H9 (cell line): ENCODE results near the gene GANAB. TPM values are rescaled to one million over a fixed set of nuclear protein-coding genes. Genes with fewer than 3 reads are reported as not detected.

Experiments
- DNase-seq: peaks from one replicate; pipeline ENCODE4 v3.0.0-alpha.2; 2017
- H2AFZ ChIP-seq: one replicate; pipeline ENCODE4 v1.6.1; 2013; ENCODE audit warnings: mild to moderate bottlenecking, low read length, control low read depth, moderate library complexity
- H2AK5ac ChIP-seq: 2 replicates; pipeline ENCODE4 v1.6.1; 2013; ENCODE audit warnings: low read length, control low read depth, mixed read lengths; ENCODE audit not compliant: insufficient read length
- H2BK120ac ChIP-seq: one replicate; pipeline ENCODE4 v1.6.1; 2013; ENCODE audit warnings: low read depth, mild to moderate bottlenecking, low read length, control low read depth, inconsistent platforms; ENCODE audit not compliant: poor library complexity, severe bottlenecking
- H2BK12ac ChIP-seq: 2 replicates; pipeline ENCODE4 v1.6.1; 2013; ENCODE audit warnings: low read length, control low read depth, mixed read lengths, low read depth; ENCODE audit not compliant: insufficient read length
- H2BK15ac ChIP-seq: 2 replicates; pipeline ENCODE4 v1.6.1; 2013; ENCODE audit warnings: low read depth, low read length, control low read depth
- H2BK20ac ChIP-seq: one replicate; pipeline ENCODE4 v1.6.1; 2013; ENCODE audit warnings: low read depth, mild to moderate bottlenecking, low read length, control low read depth, inconsistent platforms; ENCODE audit not compliant: poor library complexity, severe bottlenecking
- H2BK5ac ChIP-seq: 2 replicates; pipeline ENCODE4 v1.6.1; 2013; ENCODE audit warnings: low read length, control low read depth, mixed read lengths; ENCODE audit not compliant: insufficient read length
- H3K14ac ChIP-seq: 2 replicates; pipeline ENCODE4 v1.6.1; 2013; ENCODE audit warnings: low read length, control low read depth; ENCODE audit not compliant: insufficient read depth
- H3K18ac ChIP-seq: 2 replicates; pipeline ENCODE4 v1.6.1; 2013; ENCODE audit warnings: low read depth, mild to moderate bottlenecking, mixed read lengths, low read length, control low read depth; ENCODE audit not compliant: insufficient read length
- H3K23ac ChIP-seq: 2 replicates; pipeline ENCODE4 v1.6.1; 2013; ENCODE audit warnings: low read length, control low read depth, mixed read lengths, low read depth; ENCODE audit not compliant: insufficient read length
- H3K23me2 ChIP-seq: 2 replicates; pipeline ENCODE4 v1.6.1; 2013; ENCODE audit warnings: low read depth, mild to moderate bottlenecking, mixed read lengths, low read length, control low read depth; ENCODE audit not compliant: insufficient read length, poor library complexity, severe bottlenecking
- H3K27ac ChIP-seq: 2 replicates; pipeline ENCODE4 v1.5.1; 2013; ENCODE audit warnings: low read length, control low read depth, mixed read lengths, low read depth; ENCODE audit not compliant: insufficient read length
- H3K27me3 ChIP-seq: 2 replicates; pipeline ENCODE4 v1.6.1; 2013; ENCODE audit warnings: low read length, control low read depth, inconsistent platforms; ENCODE audit not compliant: insufficient read depth
- H3K4ac ChIP-seq: 2 replicates; pipeline ENCODE4 v1.6.1; 2013; ENCODE audit warnings: low read depth, mild to moderate bottlenecking, control low read depth, inconsistent platforms, low read length, moderate library complexity
- H3K4me1 ChIP-seq: 2 replicates; pipeline ENCODE4 v1.6.1; 2013; ENCODE audit warnings: low read length, control low read depth, inconsistent platforms; ENCODE audit not compliant: insufficient read depth
- H3K4me2 ChIP-seq: 2 replicates; pipeline ENCODE4 v1.6.1; 2013; ENCODE audit warnings: low read length, control low read depth, mixed read lengths; ENCODE audit not compliant: insufficient read length, insufficient read depth
- H3K56ac ChIP-seq: 2 replicates; pipeline ENCODE4 v1.6.1; 2013; ENCODE audit warnings: low read depth, mild to moderate bottlenecking, mixed read lengths, low read length, control low read depth; ENCODE audit not compliant: insufficient read length
- H3K79me1 ChIP-seq: 2 replicates; pipeline ENCODE4 v1.6.1; 2013; ENCODE audit warnings: low read depth, mild to moderate bottlenecking, moderate library complexity, low read length, control low read depth, inconsistent platforms; ENCODE audit not compliant: insufficient read depth, poor library complexity, severe bottlenecking
- H3K79me2 ChIP-seq: 2 replicates; pipeline ENCODE4 v1.6.1; 2013; ENCODE audit warnings: low read length, control low read depth, inconsistent platforms; ENCODE audit not compliant: insufficient read depth
- H3K9ac ChIP-seq: 2 replicates; pipeline ENCODE4 v1.6.1; 2013; ENCODE audit warnings: low read length, control low read depth, mixed read lengths; ENCODE audit not compliant: insufficient read length; ENCODE audit errors: extremely low read depth
- H3K9me3 ChIP-seq: one replicate; pipeline ENCODE4 v1.6.1; 2013; ENCODE audit warnings: low read depth, low read length, inconsistent platforms; ENCODE audit not compliant: control insufficient read depth
- H3T11ph ChIP-seq: one replicate; pipeline ENCODE4 v1.6.1; 2013; ENCODE audit warnings: mild to moderate bottlenecking, low read length, control low read depth, inconsistent platforms
- H4K20me1 ChIP-seq: one replicate; pipeline ENCODE4 v1.6.1; 2013; ENCODE audit not compliant: control insufficient read depth, insufficient read length, insufficient read depth
- H4K5ac ChIP-seq: 2 replicates; pipeline ENCODE4 v1.6.1; 2013; ENCODE audit warnings: low read depth, mild to moderate bottlenecking, mixed read lengths, low read length, control low read depth; ENCODE audit not compliant: insufficient read length
- H4K8ac ChIP-seq: replicated peaks from 2 replicates; pipeline ENCODE4 v1.6.1; 2013; ENCODE audit warnings: low read length, control low read depth, mixed read lengths, low read depth; ENCODE audit not compliant: insufficient read length
- H4K91ac ChIP-seq: 2 replicates; pipeline ENCODE4 v1.6.1; 2013; ENCODE audit warnings: low read depth, mild to moderate bottlenecking, moderate library complexity, mixed read lengths, low read length, control low read depth; ENCODE audit not compliant: insufficient read length
- H3K27ac Mint-ChIP-seq, 3 experiments: 2 replicates in 2 of 3; 3 replicates in 1 of 3; pipeline ENCODE4 v1.8.0; 2020 to 2021; ENCODE audit warnings: mixed read lengths in 3 of 3, mild to moderate bottlenecking in 1 of 3, moderate library complexity in 1 of 3
- H3K27me3 Mint-ChIP-seq: 2 replicates; pipeline ENCODE4 v1.8.0; 2021; ENCODE audit warnings: low read depth, mild to moderate bottlenecking, moderate library complexity, mixed read lengths
- H3K36me3 Mint-ChIP-seq, 3 experiments: 2 replicates in 2 of 3; 3 replicates in 1 of 3; pipeline ENCODE4 v1.8.0; 2020 to 2021; ENCODE audit warnings: low read depth in 3 of 3, mixed read lengths in 3 of 3; ENCODE audit not compliant: insufficient read depth in 1 of 3
- H3K4me1 Mint-ChIP-seq, 2 experiments: 2 replicates each; pipeline ENCODE4 v1.8.0; 2020; ENCODE audit warnings: mixed read lengths in 2 of 2
- H3K4me3 Mint-ChIP-seq, 2 experiments: 2 replicates in 1 of 2; 3 replicates in 1 of 2; pipeline ENCODE4 v1.8.0; 2020 to 2021; ENCODE audit warnings: mild to moderate bottlenecking in 2 of 2, mixed read lengths in 2 of 2, moderate library complexity in 1 of 2
- H3K9me3 Mint-ChIP-seq, 2 experiments: 2 replicates in 1 of 2; 3 replicates in 1 of 2; pipeline ENCODE4 v1.8.0; 2020; ENCODE audit warnings: mild to moderate bottlenecking in 2 of 2, mixed read lengths in 2 of 2, moderate library complexity in 1 of 2
- CTCF ChIP-seq: fragments of 200-600 bp; sonication (generic); conservative IDR thresholded peaks from 3 replicates; pipeline ENCODE4 v1.8.0; 2021; ENCODE audit warnings: antibody characterized with exemption, mild to moderate bottlenecking
- WGBS: extraction: QIAGEN DNeasy Blood & Tissue Kit; methylation state at CpG from one replicate; pipeline ENCODE4 v1.1.7; 2013; ENCODE audit warnings: missing lambda C conversion rate, low lambda C conversion rate, mixed read lengths; ENCODE audit not compliant: insufficient read length; ENCODE audit errors: extremely low coverage; 5-methylcytosine and 5-hydroxymethylcytosine counted together
- total RNA-seq: library from RNA; stranded (reverse); gene quantifications from 2 replicates; pipeline ENCODE4 v1.2.1, GENCODE V29; 2021

The GANAB gene
- total RNA-seq, 1 experiment from 2014 or later = 387 TPM

- no peaks in the 10 kb centered on the region; the same call in 1 of the 2 replicates for H3K79me2 ChIP-seq
- H3K18ac ChIP-seq = no peak overlapping the region
- H2BK120ac ChIP-seq = no peak overlapping the region
- no peak for TF ChIP-seq CTCF
- H3K14ac ChIP-seq = no peak overlapping the region
- no peak overlapping the region for H2BK15ac ChIP-seq
- no peak overlapping the region for H3K27ac Mint-ChIP-seq
- H3K4me1 ChIP-seq = peaks cover 8% of the 10 kb centered on the region
- H2BK20ac ChIP-seq = no peak overlapping the region
- H3K23ac ChIP-seq = no peak overlapping the region
- H4K5ac ChIP-seq = no peak overlapping the region
- peaks cover 4% of the 10 kb centered on the region for H3K23me2 ChIP-seq
- H3K4me1 Mint-ChIP-seq = peaks cover 50 to 70% of the 10 kb centered on the region in 2 experiments
- no peak overlapping the region for H4K8ac ChIP-seq
- H3K56ac ChIP-seq = no peak overlapping the region
- no peak overlapping the region for H2BK5ac ChIP-seq
- peaks cover 12% of the 10 kb centered on the region; the same call in 1 of the 2 replicates for H3K27me3 ChIP-seq
- H2AK5ac ChIP-seq = no peak overlapping the region
- no peak overlapping the region for H3K27ac ChIP-seq
- no peak overlapping the region for H2AFZ ChIP-seq
- no peaks in the 10 kb centered on the region for H3K9me3 Mint-ChIP-seq
- H3K9ac ChIP-seq = no peak overlapping the region
- H3T11ph ChIP-seq = no peak overlapping the region
- no peak overlapping the region for H2BK12ac ChIP-seq
- no peak overlapping the region for H3K4ac ChIP-seq
- no peak overlapping the region for H4K91ac ChIP-seq
- DNase-seq = no peak
- peaks cover 2% of the 10 kb centered on the region for H4K20me1 ChIP-seq
- H3K36me3 Mint-ChIP-seq = peaks cover 24 to 39% (median 24%) of the 10 kb centered on the region in 3 experiments
- peaks cover 32% of the 10 kb centered on the region for H3K27me3 Mint-ChIP-seq
- no peaks in the 10 kb centered on the region for H3K9me3 ChIP-seq
- H3K4me3 Mint-ChIP-seq = peak overlapping the region; percentile 90 to 93; a peak in 3 of 5 replicates
- no peaks in the 10 kb centered on the region for H3K79me1 ChIP-seq
- no CpG with 5 or more reads among the region's 8 CpGs for WGBS
- no peak overlapping the region for H3K4me2 ChIP-seq
These were observed 42.6 kb downstream of the GANAB start for GRCh38 chr11:62603776-62604299.
